Neural crest cell (in vitro differentiated cells): Measurements from ENCODE around the gene CDK10. TPM values are rescaled to one million over a fixed set of nuclear protein-coding genes. Genes with fewer than 3 reads are reported as not detected.
"Not testable (repeated sequence)": the region's sequence is repeated elsewhere in the genome, so short reads cannot be mapped to it uniquely, and the experiment has no call there.

ENCODE experiments used
- DNase-seq: peaks from one replicate; pipeline ENCODE4 v3.0.0; 2021; ENCODE audit warnings: low read depth, mixed read lengths, low spot score
- H3K27ac Mint-ChIP-seq: one replicate; pipeline ENCODE4 v1.8.0; 2021; ENCODE audit warnings: mild to moderate bottlenecking, mixed read lengths; ENCODE audit not compliant: unreplicated experiment
- H3K27me3 Mint-ChIP-seq: 2 replicates; pipeline ENCODE4 v1.8.0; 2021; ENCODE audit warnings: low read depth, mild to moderate bottlenecking, mixed read lengths
- H3K36me3 Mint-ChIP-seq: 2 replicates; pipeline ENCODE4 v1.8.0; 2021; ENCODE audit warnings: low read depth, mild to moderate bottlenecking, mixed read lengths
- H3K4me1 Mint-ChIP-seq: 2 replicates; pipeline ENCODE4 v1.8.0; 2021; ENCODE audit warnings: mixed read lengths
- H3K4me3 Mint-ChIP-seq: one replicate; pipeline ENCODE4 v1.8.0; 2021; ENCODE audit warnings: mild to moderate bottlenecking, mixed read lengths
- H3K9me3 Mint-ChIP-seq: 2 replicates; pipeline ENCODE4 v1.8.0; 2021; ENCODE audit warnings: mixed read lengths
- total RNA-seq: library from RNA; stranded (reverse); gene quantifications from 2 replicates; pipeline ENCODE4 v1.2.1, GENCODE V29; 2021
- TF ChIP-seq, protein P1 (sequence below): fragments of 200-600 bp; sonication (generic); conservative IDR thresholded peaks from 2 replicates; pipeline ENCODE4 v1.5.0; 2021; ENCODE audit warnings: antibody characterized with exemption, mild to moderate bottlenecking

CDK10 gene
- total RNA-seq, 1 donor from 2014 or later: 127 TPM

DNA sequence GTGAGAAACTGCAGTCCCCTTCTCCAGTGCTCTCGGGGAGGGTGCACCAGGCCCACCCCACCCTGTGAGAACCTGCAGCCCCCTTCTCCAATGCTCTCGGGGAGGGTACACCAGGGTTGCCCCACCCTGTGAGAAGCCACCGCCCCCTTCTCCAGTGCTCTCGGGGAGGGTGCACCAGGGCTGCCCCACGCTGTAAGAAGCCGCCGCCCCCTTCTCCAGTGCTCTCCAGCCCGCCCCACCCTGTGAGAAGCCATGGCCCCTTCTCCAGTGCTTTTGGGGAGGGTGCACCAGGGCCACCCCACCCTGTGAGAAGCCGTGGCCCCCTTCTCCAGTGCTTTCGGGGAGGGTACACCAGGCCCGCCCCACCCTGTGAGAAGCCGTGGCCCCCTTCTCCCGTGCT is 16.7 kb upstream of the CDK10 start:
- H3K9me3 Mint-ChIP-seq: peaks cover 5% of the 10 kb centered on the region

DNA sequence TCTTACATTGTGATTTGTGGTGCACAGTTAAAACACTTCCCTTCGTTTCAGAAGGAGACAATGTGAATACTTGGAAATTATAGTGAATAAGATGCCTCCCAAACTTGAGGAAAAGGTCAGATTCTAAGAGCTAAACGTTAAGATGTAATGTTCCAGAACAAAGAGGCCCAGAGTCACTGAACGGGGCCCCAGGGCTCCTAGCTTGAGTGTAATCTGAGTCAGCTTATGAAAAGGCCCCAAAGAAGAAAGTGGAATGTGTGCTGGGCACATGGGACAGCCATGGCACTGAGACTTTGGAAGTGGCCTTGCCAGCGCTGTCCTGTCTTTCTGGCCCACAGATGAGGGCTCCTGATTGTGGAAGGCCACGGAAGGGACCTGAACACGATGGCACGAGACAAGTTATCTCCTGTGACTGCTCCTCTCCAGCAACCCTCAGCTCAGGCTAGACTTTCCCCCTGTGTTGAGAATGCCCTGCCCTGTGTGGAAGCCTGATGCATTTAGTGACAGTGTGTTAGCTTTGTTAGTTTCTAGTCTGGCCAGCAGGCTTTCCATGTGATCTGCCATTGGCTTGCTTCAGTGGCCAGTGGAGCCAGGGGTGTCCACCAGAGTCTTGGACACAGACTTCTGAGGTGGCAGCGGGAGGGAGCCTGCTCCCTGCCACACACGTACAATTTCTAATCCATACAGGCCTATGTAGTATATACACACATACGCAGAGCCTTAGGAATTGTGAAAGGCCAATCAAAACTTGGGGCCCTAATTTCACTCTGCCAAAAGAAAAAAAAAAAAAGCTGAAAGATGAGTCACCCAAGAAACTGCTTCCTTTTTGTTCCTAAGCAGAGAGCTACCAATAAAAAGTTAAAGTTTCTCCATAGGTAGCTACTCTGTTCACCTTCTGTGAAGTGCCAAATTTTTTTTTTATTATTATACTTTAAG is 15.7 kb upstream of the CDK10 start:
- H3K27me3 Mint-ChIP-seq: no peaks in the 10 kb centered on the region
- no peak overlapping the region for H3K4me3 Mint-ChIP-seq
- TF ChIP-seq, protein P1, sequence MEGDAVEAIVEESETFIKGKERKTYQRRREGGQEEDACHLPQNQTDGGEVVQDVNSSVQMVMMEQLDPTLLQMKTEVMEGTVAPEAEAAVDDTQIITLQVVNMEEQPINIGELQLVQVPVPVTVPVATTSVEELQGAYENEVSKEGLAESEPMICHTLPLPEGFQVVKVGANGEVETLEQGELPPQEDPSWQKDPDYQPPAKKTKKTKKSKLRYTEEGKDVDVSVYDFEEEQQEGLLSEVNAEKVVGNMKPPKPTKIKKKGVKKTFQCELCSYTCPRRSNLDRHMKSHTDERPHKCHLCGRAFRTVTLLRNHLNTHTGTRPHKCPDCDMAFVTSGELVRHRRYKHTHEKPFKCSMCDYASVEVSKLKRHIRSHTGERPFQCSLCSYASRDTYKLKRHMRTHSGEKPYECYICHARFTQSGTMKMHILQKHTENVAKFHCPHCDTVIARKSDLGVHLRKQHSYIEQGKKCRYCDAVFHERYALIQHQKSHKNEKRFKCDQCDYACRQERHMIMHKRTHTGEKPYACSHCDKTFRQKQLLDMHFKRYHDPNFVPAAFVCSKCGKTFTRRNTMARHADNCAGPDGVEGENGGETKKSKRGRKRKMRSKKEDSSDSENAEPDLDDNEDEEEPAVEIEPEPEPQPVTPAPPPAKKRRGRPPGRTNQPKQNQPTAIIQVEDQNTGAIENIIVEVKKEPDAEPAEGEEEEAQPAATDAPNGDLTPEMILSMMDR: no peak
- H3K27ac Mint-ChIP-seq: no peak overlapping the region
- DNase-seq: no peak
- H3K4me1 Mint-ChIP-seq: peaks cover 4% of the 10 kb centered on the region
- peaks cover 8% of the 10 kb centered on the region for H3K9me3 Mint-ChIP-seq
- H3K36me3 Mint-ChIP-seq: peaks cover 32% of the 10 kb centered on the region

More for the DNA sequence above, 16.7 kb upstream of the CDK10 start:
- Mint-ChIP-seq H3K4me1 (peaks cover 4% of the 10 kb centered on the region), H3K27ac (no peak overlapping the region), H3K27me3 (no peaks in the 10 kb centered on the region), H3K36me3 (peaks cover 35% of the 10 kb centered on the region), H3K4me3 (no peak overlapping the region)
- no peak for DNase-seq
- TF ChIP-seq, protein P1: no peak

DNA sequence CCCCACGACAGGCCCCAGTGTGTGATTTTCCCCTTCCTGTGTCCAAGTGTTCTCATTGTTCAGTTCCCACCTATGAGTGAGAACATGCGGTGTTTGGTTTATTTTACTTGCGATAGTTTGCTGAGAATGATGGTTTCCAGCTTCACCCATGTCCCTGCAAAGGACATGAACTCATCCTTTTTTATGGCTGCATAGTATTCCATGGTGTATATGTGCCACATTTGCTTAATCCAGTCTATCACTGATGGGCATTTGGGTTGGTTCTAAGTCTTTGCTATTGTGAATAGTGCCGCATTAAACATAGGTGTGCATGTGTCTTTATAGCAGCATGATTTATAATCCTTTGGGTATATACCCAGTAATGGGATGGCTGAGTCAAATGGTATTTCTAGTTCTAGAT is 14.9 kb upstream of the CDK10 start:
- not testable (repeated sequence) for H3K9me3 Mint-ChIP-seq, H3K4me3 Mint-ChIP-seq, H3K4me1 Mint-ChIP-seq, H3K27ac Mint-ChIP-seq, H3K27me3 Mint-ChIP-seq, DNase-seq
- H3K36me3 Mint-ChIP-seq: peaks cover 25% of the 10 kb centered on the region

DNA sequence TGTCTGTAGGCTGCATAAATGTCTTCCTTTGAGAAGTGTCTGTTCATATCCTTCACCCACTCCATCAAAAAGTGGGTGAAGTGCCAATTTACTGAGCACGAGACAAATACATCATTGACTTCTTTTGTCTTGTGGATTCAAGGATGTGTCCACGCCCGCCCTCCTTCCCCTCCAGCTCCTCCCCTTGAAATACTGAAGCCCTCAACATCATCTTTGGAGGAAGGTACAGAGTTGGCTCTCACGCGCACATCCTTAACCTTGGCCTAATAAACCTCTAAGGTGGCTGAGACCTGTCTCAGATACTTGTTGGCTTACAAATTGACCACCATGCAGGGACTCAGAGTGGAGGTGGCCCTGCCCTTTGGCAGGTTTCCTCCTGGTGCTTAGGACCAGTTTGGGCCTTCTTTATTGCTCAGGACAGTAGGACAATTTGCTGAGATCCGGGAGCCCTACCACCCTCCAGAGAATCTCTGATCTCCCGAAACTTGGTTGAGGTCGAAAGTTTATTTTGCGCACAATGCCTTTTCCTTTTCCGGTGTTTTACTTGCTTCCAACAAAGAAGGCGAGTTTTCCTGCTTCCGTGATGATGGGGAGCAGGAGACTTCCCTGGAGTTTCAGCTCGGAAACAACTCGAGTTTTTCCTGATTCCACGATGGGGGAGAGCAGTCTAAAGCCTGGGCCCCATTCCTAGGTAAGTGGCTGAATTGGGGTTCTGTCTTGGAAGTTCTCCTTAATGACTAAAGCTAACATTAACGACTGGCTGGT is 14.1 kb upstream of the CDK10 start:
- Mint-ChIP-seq H3K4me3 (peak overlapping the region; percentile 23), H3K4me1 (peaks cover 4% of the 10 kb centered on the region), H3K9me3 (peaks cover 3% of the 10 kb centered on the region), H3K36me3 (peaks cover 20% of the 10 kb centered on the region), H3K27me3 (no peaks in the 10 kb centered on the region), H3K27ac (no peak overlapping the region)
- TF ChIP-seq, protein P1: no peak
- DNase-seq: no peak

DNA sequence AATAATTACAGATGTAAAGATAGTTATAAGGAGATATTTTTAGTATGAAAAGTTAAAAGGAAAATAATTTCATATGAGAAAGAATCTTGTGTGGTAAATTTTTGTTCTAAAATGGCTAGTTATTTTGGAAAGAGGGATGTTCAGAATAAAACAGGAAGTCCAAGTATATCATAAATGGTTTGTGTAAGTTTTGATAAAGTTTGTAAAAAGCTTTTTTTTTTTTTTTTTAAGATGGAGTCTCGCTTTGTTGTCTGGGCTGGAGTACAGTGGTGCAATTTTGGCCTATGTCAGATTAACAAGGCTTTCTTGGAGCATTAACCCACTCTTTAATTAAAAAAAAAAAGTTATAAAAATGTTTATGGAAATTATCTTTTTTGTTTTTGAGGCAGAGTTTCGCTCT is 8.2 kb upstream of the CDK10 start:
- H3K4me1 Mint-ChIP-seq: no peaks in the 10 kb centered on the region
- H3K36me3 Mint-ChIP-seq: peaks cover 31% of the 10 kb centered on the region
- H3K4me3 Mint-ChIP-seq: no peak overlapping the region
- H3K27me3 Mint-ChIP-seq: no peaks in the 10 kb centered on the region
- peaks cover 10% of the 10 kb centered on the region for H3K9me3 Mint-ChIP-seq
- no peak for DNase-seq
- TF ChIP-seq, protein P1: no peak
- no peak overlapping the region for H3K27ac Mint-ChIP-seq
